RWPE1 (cell line): ENCODE data around the gene TNC.
A peak's percentile ranks its signal among the peaks of the same experiment; 100 is the strongest.

Experiments used
- CTCF ChIA-PET: fragments of 350-600 bp; sonication (Branson Sonifier 250); formaldehyde crosslinking; extraction: SDS; loops from one replicate; lab custom pipeline; 2021; lab: Yijun Ruan, JAX
- POLR2A ChIA-PET: fragments of 400-600 bp; formaldehyde crosslinking; extraction: SDS; loops from one replicate; lab custom pipeline; 2020; ENCODE audit warnings: antibody characterized with exemption; ENCODE audit not compliant: low non-redundant PET; lab: Yijun Ruan, JAX
- DNase-seq: peaks from one replicate; pipeline ENCODE4 v3.0.0; 2012; ENCODE audit warnings: low spot score
- H3K27ac ChIP-seq: fragments of 450-650 bp; 2 replicates; pipeline ENCODE4 v1.5.1; 2017
- CTCF ChIP-seq: fragments of 450-650 bp; conservative IDR thresholded peaks from 2 replicates; pipeline ENCODE4 v1.5.1; 2017; ENCODE audit warnings: low read depth, mild to moderate bottlenecking

The TNC gene

GRCh38 chr9:115099901-115100300 is 18.1 kb downstream of the TNC start:
- H3K27ac ChIP-seq: no peak overlapping the region
- no peak for TF ChIP-seq CTCF
- DNase-seq: no peak
- ChIA-PET POLR2A (no interaction called here), CTCF (no interaction called here)

- DNase-seq: no peak
- ChIA-PET CTCF (interaction anchor here (0.6 to 1.3 kb wide), 3 partner anchors 10 to 425 kb away, joined by 3 to 7 read pairs (median 5); no protein-coding TSS in a partner anchor), POLR2A (no interaction called here)
- TF ChIP-seq CTCF: no peak
- no peak overlapping the region for H3K27ac ChIP-seq
These were observed 19.6 kb downstream of the TNC start for GRCh38 chr9:115098226-115098965.

GRCh38 chr9:115093520-115093919 is 24.4 kb downstream of the TNC start:
- H3K27ac ChIP-seq: no peak overlapping the region
- no peak for TF ChIP-seq CTCF
- DNase-seq: no peak
- ChIA-PET CTCF (interaction anchor here (0.6 to 1.3 kb wide), 4 partner anchors 11 to 219 kb away, joined by 3 to 4 read pairs (median 4); no protein-coding TSS in a partner anchor), POLR2A (no interaction called here)

- ChIA-PET CTCF (no interaction called here), POLR2A (no interaction called here)
These were observed 27.5 kb downstream of the TNC start for GRCh38 chr9:115090486-115090885.

GRCh38 chr9:115088860-115089259 is 29.1 kb downstream of the TNC start:
- POLR2A ChIA-PET: no interaction called here
- CTCF ChIA-PET: interaction anchor here (1.5 kb wide), 1 partner anchor 9 kb away, joined by 3 read pairs; no protein-coding TSS in a partner anchor
- TF ChIP-seq CTCF: no peak
- H3K27ac ChIP-seq: no peak overlapping the region
- no peak for DNase-seq

More at GRCh38 chr9:115090486-115090885, 27.5 kb downstream of the TNC start:
- no peak for TF ChIP-seq CTCF
- DNase-seq: no peak
- 0 out of 2 replicates have a peak overlapping the region, but pooled peaks have one; percentile 1 for H3K27ac ChIP-seq

- ChIA-PET POLR2A (no interaction called here), CTCF (no interaction called here)
- TF ChIP-seq CTCF: no peak
These were observed 31.1 kb downstream of the TNC start for GRCh38 chr9:115086886-115087285.

More at GRCh38 chr9:115086886-115087285, 31.1 kb downstream of the TNC start:
- DNase-seq: no peak
- peak overlapping the region; percentile 80 for H3K27ac ChIP-seq
